ENCODE measurements around the gene LHFPL2.

GRCh38 chr5:78633700-78634099, 14.9 kb downstream of the LHFPL2 start:
- TF ChIP-seq, protein P1, sequence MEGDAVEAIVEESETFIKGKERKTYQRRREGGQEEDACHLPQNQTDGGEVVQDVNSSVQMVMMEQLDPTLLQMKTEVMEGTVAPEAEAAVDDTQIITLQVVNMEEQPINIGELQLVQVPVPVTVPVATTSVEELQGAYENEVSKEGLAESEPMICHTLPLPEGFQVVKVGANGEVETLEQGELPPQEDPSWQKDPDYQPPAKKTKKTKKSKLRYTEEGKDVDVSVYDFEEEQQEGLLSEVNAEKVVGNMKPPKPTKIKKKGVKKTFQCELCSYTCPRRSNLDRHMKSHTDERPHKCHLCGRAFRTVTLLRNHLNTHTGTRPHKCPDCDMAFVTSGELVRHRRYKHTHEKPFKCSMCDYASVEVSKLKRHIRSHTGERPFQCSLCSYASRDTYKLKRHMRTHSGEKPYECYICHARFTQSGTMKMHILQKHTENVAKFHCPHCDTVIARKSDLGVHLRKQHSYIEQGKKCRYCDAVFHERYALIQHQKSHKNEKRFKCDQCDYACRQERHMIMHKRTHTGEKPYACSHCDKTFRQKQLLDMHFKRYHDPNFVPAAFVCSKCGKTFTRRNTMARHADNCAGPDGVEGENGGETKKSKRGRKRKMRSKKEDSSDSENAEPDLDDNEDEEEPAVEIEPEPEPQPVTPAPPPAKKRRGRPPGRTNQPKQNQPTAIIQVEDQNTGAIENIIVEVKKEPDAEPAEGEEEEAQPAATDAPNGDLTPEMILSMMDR (IDR thresholded peaks at IDR 0.05): no peak
- no peak for TF ChIP-seq POLR2A (IDR thresholded peaks at IDR 0.05)
